NCI-H1694 treated with DMSO at 0.1 percent for 48 hours (cell line): ENCODE data around the gene ALG1L2.
"Not testable (repeated sequence)": the region's sequence is repeated elsewhere in the genome, so short reads cannot be mapped to it uniquely, and the experiment has no call there.

ENCODE experiments used
- DNase-seq: peaks from one replicate; lab custom pipeline; 2025; lab: John Stamatoyannopoulos, UW

ALG1L2 gene

GRCh38 chr3:130081351-130081881 lies at the start of gene ALG1L2:
ALG1L2 (plus strand) TSS chr3:130081831; CDS start chr3:130082017, 186 bp downstream.
- DNase-seq: no peak

GRCh38 chr3:130037126-130037815 lies 44.4 kb upstream of the ALG1L2 start:
- DNase-seq: not testable (repeated sequence)

GRCh38 chr3:130042736-130043135 lies 38.9 kb upstream of the ALG1L2 start:
- DNase-seq: not testable (repeated sequence)

GRCh38 chr3:130043658-130044057 lies 38.0 kb upstream of the ALG1L2 start:
- not testable (repeated sequence) for DNase-seq

- DNase-seq: no peak
Observed at GRCh38 chr3:130044370-130044769, 37.3 kb upstream of the ALG1L2 start.

- no peak for DNase-seq
Observed at GRCh38 chr3:130048726-130049125, 32.9 kb upstream of the ALG1L2 start.

- DNase-seq: not testable (repeated sequence)
Observed at GRCh38 chr3:130052366-130052765, 29.3 kb upstream of the ALG1L2 start.

- DNase-seq: not testable (repeated sequence)
Observed at GRCh38 chr3:130052965-130053364, 28.7 kb upstream of the ALG1L2 start.

- not testable (repeated sequence) for DNase-seq
Observed at GRCh38 chr3:130057536-130058266, 23.9 kb upstream of the ALG1L2 start.

- DNase-seq: not testable (repeated sequence)
Observed at GRCh38 chr3:130058267-130058657, 23.4 kb upstream of the ALG1L2 start.

GRCh38 chr3:130058716-130059115 lies 22.9 kb upstream of the ALG1L2 start:
- DNase-seq: not testable (repeated sequence)

- not testable (repeated sequence) for DNase-seq
Observed at GRCh38 chr3:130059162-130059561, 22.5 kb upstream of the ALG1L2 start.

GRCh38 chr3:130073582-130073981 lies 8.0 kb upstream of the ALG1L2 start:
- no peak for DNase-seq

GRCh38 chr3:130077636-130078035 lies 4.0 kb upstream of the ALG1L2 start:
- no peak for DNase-seq

GRCh38 chr3:130083363-130084090 lies 1.9 kb downstream of the ALG1L2 start:
- not testable (repeated sequence) for DNase-seq

- DNase-seq: no peak
Observed at GRCh38 chr3:130084436-130084980, 2.9 kb downstream of the ALG1L2 start.

GRCh38 chr3:130085881-130086280 lies 4.2 kb downstream of the ALG1L2 start:
- no peak for DNase-seq

GRCh38 chr3:130086628-130087027 lies 5.0 kb downstream of the ALG1L2 start:
- DNase-seq: not testable (repeated sequence)

- no peak for DNase-seq
Observed at GRCh38 chr3:130088061-130088460, 6.4 kb downstream of the ALG1L2 start.

- DNase-seq: not testable (repeated sequence)
Observed at GRCh38 chr3:130090681-130091080, 9.1 kb downstream of the ALG1L2 start.

GRCh38 chr3:130091958-130092357 lies 10.3 kb downstream of the ALG1L2 start:
- DNase-seq: no peak
